Cardiac muscle cell (in vitro differentiated cells and primary cell): ENCODE measurements around the gene MICU1. TPM values are rescaled to one million over a fixed set of nuclear protein-coding genes. Genes with fewer than 3 reads are reported as not detected.

ENCODE experiments used
- DNase-seq, 2 donors: peaks; one replicate each; pipeline versions ENCODE4 v3.0.0 to v3.0.0-alpha.2; 2010 to 2017; ENCODE audit warnings: low read depth in 1 of 2, low spot score in 1 of 2
- H3K27ac ChIP-seq: fragments of 200-600 bp; sonication (generic); 2 replicates; pipeline ENCODE4 v1.5.1; 2016
- H3K27me3 ChIP-seq: fragments of 200-600 bp; sonication (generic); 2 replicates; pipeline ENCODE4 v1.6.0; 2016; ENCODE audit warnings: control low read depth
- H3K36me3 ChIP-seq: fragments of 200-600 bp; sonication (generic); 2 replicates; pipeline ENCODE4 v1.5.1; 2016; ENCODE audit warnings: control low read depth
- H3K4me1 ChIP-seq: fragments of 200-600 bp; sonication (generic); 2 replicates; pipeline ENCODE4 v1.8.1; 2017; ENCODE audit warnings: low read depth, mild to moderate bottlenecking, mixed run types
- H3K4me3 ChIP-seq: fragments of 200-600 bp; sonication (generic); 2 replicates; pipeline ENCODE4 v1.5.1; 2016; ENCODE audit warnings: mild to moderate bottlenecking
- H3K9me3 ChIP-seq: fragments of 200-600 bp; sonication (generic); 2 replicates; pipeline ENCODE4 v1.5.1; 2017; ENCODE audit warnings: low read depth, mild to moderate bottlenecking, control low read depth
- polyA plus RNA-seq: library from polyadenylated mRNA; unstranded; fragments of >200 nt; fragmentation: Nextera tagmentation; extraction: Ambion mirVana; gene quantifications from 2 replicates; pipeline ENCODE4 v1.2.1, GENCODE V29; 2016
- total RNA-seq: library from RNA; depleted of rRNA; stranded (reverse); fragments of >200 nt; gene quantifications from 2 replicates; pipeline ENCODE4 v1.2.3, GENCODE V29; 2016
- TF ChIP-seq, protein P1 (sequence below): IDR thresholded peaks from 2 replicates; pipeline ENCODE4 v1.5.1; 2012; ENCODE audit warnings: low read depth, mild to moderate bottlenecking, low read length

The MICU1 gene
- total and polyA plus RNA-seq, 2 experiments from 2014 or later = 48.3 to 53.2 TPM

DNA sequence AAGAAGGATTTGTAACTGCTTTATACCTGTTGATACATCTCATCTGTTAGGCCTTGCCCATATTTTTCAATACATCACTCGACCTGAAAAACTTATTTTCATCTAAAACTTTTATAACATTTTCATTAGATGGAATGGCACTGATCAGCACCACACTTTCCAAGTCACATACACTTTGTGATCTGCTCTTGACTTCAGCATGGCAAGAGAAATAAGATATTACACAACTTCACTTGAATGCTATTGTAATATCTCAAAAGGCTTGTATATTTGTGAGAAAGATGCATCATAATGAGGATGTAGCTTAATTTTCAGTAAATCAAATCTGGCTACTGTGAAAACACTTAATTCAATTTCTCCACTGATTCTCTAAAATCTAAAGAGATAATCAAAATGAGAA is 126.2 kb downstream of the MICU1 start:
- no peaks in the 10 kb centered on the region for H3K9me3 ChIP-seq

DNA sequence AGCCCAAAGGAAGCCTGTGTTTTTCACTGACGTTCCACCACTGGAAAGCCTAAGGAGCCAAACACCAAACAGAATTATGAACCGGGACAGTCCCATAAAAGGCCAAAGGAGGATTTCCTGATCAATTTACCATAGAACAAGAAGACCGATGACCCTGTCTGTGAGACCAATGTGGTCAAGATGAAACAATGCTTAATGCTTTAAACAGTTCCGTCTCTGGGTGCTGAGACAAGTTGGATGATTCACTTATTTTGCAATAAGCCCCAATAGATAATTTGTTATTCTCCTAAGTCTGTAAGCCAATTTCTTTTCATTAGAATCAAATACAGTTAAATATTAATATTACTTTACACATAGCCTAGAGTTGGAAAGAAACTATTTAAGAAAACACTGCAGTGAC is 134.9 kb downstream of the MICU1 start:
- H3K36me3 ChIP-seq = no peaks in the 10 kb centered on the region
- no peak overlapping the region for H3K4me3 ChIP-seq
- TF ChIP-seq, protein P1, sequence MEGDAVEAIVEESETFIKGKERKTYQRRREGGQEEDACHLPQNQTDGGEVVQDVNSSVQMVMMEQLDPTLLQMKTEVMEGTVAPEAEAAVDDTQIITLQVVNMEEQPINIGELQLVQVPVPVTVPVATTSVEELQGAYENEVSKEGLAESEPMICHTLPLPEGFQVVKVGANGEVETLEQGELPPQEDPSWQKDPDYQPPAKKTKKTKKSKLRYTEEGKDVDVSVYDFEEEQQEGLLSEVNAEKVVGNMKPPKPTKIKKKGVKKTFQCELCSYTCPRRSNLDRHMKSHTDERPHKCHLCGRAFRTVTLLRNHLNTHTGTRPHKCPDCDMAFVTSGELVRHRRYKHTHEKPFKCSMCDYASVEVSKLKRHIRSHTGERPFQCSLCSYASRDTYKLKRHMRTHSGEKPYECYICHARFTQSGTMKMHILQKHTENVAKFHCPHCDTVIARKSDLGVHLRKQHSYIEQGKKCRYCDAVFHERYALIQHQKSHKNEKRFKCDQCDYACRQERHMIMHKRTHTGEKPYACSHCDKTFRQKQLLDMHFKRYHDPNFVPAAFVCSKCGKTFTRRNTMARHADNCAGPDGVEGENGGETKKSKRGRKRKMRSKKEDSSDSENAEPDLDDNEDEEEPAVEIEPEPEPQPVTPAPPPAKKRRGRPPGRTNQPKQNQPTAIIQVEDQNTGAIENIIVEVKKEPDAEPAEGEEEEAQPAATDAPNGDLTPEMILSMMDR = no peak
- no peaks in the 10 kb centered on the region for H3K9me3 ChIP-seq
- no peak overlapping the region for H3K27ac ChIP-seq
- H3K27me3 ChIP-seq = no peaks in the 10 kb centered on the region
- peak in 1 of 2 donors; percentile 61 for DNase-seq
- no peaks in the 10 kb centered on the region for H3K4me1 ChIP-seq

More for the DNA sequence above, 126.2 kb downstream of the MICU1 start:
- Histone ChIP-seq H3K27ac (no peak overlapping the region), H3K4me3 (no peak overlapping the region), H3K27me3 (no peaks in the 10 kb centered on the region), H3K4me1 (peaks cover 11% of the 10 kb centered on the region), H3K36me3 (no peaks in the 10 kb centered on the region)
- DNase-seq = no peak
- TF ChIP-seq, protein P1 = no peak

DNA sequence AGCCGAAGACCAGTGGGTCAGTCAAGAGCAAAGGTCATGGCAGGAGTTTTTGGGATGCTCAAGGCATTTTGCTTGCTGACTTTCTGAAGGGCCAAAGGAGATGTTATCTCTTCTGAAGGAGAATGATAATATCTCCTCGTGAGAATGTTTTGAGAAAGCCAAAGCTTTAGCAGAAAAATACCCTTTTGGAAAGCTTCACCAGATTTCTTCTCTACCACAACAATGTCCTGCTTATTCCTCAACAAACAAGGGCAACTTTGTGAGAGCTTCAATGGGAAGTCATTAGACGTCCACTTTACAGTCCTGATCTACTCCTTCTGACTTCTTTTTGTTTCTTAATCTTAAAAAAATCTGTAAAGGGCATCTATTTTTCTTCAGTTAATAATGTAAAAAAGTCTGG is 138.4 kb downstream of the MICU1 start:
- no peaks in the 10 kb centered on the region for H3K9me3 ChIP-seq
- no peaks in the 10 kb centered on the region for H3K27me3 ChIP-seq
- H3K36me3 ChIP-seq = no peaks in the 10 kb centered on the region
- TF ChIP-seq, protein P1 = no peak
- no peak overlapping the region for H3K27ac ChIP-seq
- no peak overlapping the region for H3K4me3 ChIP-seq
- no peaks in the 10 kb centered on the region for H3K4me1 ChIP-seq
- no peak for DNase-seq

DNA sequence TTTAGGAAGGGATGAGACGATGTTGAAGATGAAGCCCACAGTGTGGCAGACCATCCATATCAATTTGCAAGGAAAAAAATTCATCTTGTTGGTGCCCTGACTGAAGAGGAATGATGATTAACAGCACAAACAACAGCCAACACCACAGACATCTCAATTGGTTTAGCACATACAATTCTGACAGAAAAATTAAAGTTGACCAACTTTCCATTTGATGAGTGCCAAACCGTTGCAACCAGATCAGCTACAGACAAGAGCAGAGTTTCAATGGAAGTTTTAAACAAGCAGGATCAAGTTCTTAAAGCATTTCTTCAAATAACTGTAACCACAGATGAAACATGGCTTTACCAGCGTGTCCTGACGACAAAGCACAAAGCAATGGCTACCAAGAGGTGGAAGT is 138.8 kb downstream of the MICU1 start:
- Histone ChIP-seq H3K27ac (no peak overlapping the region), H3K4me1 (no peaks in the 10 kb centered on the region), H3K4me3 (no peak overlapping the region), H3K27me3 (no peaks in the 10 kb centered on the region), H3K9me3 (no peaks in the 10 kb centered on the region), H3K36me3 (no peaks in the 10 kb centered on the region)
- TF ChIP-seq, protein P1 = no peak
- no peak for DNase-seq

DNA sequence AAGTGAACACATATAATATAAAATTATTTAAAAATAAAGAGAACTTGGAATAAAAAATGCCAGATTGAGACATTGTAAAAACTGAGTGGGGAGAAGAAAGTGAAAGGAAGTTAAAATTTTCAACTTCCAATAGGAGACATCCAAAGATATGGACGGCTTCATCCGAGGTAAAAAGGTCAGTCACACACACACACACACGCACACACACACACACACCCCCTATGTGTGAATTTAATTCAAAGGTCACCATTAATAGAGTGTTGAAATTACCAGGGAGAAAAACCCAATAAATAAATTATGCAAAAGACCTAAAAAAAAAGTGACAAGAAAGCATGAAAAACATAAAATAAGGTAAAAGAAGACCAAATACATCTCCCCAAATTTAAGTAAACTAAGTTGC is 140.2 kb downstream of the MICU1 start:
- TF ChIP-seq, protein P1 = no peak
- no peak for DNase-seq
- no peak overlapping the region for H3K27ac ChIP-seq
- no peaks in the 10 kb centered on the region for H3K9me3 ChIP-seq
- H3K27me3 ChIP-seq = no peaks in the 10 kb centered on the region
- no peak overlapping the region for H3K4me3 ChIP-seq
- no peaks in the 10 kb centered on the region for H3K4me1 ChIP-seq
- H3K36me3 ChIP-seq = no peaks in the 10 kb centered on the region

DNA sequence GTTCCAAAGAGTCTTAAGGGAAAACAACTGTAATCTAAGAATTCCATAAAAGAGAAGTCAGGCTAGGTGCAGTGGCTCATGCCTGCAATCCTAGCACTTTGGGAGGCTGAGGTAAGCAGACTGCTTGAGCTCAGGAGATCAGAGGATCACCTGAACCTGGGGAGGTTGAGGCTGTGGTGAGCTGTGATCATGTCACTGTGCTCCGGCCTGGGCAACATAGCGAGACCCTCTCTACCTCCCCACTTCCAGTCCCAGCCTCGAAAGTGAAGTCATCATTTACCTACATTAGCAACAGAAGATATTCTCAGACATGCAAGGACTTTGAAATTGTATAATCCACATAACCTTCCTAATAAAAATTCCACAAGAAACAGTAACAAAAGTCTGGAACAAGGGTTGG is 141.4 kb downstream of the MICU1 start:
- Histone ChIP-seq H3K4me3 (no peak overlapping the region), H3K27ac (no peak overlapping the region), H3K4me1 (peaks cover 5% of the 10 kb centered on the region), H3K27me3 (no peaks in the 10 kb centered on the region), H3K36me3 (no peaks in the 10 kb centered on the region), H3K9me3 (no peaks in the 10 kb centered on the region)
- TF ChIP-seq, protein P1 = no peak
- no peak for DNase-seq
